HG03575 (cell line): Measurements from ENCODE around the gene TOX2.

Source experiments
- ATAC-seq: cut with Tn5 transposase; IDR thresholded peaks from one replicate; pipeline ENCODE4 v1.9.1; 2021; ENCODE audit not compliant: unreplicated experiment, insufficient number of reproducible peaks, low FRiP score; ENCODE audit errors: extremely low read depth

The TOX2 gene

GRCh38 chr20:44024820-44025580, 110.3 kb downstream of the TOX2 start:
- ATAC-seq = no peak

GRCh38 chr20:44025756-44026155, 111.1 kb downstream of the TOX2 start:
- ATAC-seq = no peak

GRCh38 chr20:44026647-44027342, 112.1 kb downstream of the TOX2 start:
- no peak for ATAC-seq

- ATAC-seq = no peak
Measured at GRCh38 chr20:44027343-44028002, 112.8 kb downstream of the TOX2 start.

DNA sequence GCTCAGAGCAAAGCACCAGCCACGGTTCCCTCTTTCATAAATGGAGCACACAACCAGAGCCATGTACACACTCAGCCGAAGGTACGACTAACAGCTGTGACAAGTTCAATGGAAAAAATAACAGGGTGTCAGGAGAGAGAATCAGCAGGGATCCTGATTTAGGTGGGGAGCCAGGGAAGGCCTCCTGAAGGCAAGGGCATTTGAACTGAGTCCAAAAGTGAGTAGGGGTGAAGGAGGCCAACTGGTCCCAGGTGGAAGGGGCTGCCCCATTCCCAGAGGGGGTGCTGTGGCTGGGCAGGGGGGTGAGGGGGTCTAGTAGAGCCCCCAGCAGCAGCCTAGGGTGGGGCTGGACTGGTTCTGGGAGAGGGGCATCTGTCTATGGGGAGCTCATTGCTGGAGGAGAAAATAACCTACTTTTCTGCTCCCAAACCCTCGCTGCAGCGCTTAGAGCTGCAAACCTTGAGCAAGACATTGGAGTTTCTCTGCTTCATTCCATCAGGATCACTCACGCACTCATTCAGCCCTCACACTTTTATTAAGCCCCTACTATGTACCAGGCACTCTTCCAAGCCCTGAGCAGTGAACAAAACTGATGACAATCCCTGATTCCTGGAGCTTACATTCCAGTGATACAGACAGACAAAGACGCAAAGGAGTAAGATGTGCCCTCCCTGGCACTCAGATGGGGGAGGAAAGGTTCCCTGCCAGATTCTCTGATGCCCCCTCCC, 113.5 kb downstream of the TOX2 start:
- ATAC-seq = no peak

- peak; percentile 68 for ATAC-seq
Measured at GRCh38 chr20:44028868-44029847, 114.5 kb downstream of the TOX2 start.

DNA sequence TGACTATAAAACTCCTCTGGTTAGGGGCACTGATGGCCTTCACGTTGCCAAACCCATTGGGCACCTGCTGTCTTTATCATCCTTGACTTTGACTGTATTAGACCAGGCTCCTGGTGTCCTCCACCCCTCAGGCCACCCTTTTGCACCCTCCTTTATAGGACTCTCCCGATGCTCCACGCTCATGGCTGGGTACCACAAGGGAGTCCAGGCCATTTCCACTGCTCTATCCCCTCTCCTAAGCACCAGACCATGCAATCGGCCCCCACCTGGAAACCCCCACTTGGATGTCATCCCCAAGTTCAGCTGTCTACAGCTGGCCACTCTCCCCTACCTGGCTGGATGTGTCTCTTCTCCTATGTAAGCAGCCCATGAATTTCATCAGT, 115.2 kb downstream of the TOX2 start:
- no peak for ATAC-seq

- no peak for ATAC-seq
Measured at GRCh38 chr20:44030394-44030793, 115.7 kb downstream of the TOX2 start.

GRCh38 chr20:44031001-44031574, 116.4 kb downstream of the TOX2 start:
- no peak for ATAC-seq

GRCh38 chr20:44031781-44032582, 117.3 kb downstream of the TOX2 start:
- ATAC-seq = no peak

- ATAC-seq = no peak
Measured at GRCh38 chr20:44032583-44033331, 118.1 kb downstream of the TOX2 start.

DNA sequence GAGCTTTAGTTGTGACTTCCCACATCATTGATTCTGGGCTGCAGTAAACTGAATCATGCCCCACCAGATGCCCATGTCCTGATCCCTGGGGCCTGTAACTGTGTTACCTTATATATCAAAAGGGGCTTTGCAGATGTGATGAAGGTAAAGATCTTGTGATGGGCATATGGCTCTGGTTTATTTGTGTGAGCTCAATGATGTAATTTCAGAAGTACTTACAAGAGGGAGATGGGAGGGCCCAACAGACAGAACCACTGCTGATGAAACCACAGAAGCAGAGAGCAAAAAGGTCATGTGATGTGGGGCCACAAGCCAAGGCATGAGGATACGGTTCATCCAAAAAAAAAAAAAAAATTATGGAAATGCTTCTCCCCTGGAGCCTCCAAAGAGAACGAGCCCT, 118.7 kb downstream of the TOX2 start:
- ATAC-seq = no peak

DNA sequence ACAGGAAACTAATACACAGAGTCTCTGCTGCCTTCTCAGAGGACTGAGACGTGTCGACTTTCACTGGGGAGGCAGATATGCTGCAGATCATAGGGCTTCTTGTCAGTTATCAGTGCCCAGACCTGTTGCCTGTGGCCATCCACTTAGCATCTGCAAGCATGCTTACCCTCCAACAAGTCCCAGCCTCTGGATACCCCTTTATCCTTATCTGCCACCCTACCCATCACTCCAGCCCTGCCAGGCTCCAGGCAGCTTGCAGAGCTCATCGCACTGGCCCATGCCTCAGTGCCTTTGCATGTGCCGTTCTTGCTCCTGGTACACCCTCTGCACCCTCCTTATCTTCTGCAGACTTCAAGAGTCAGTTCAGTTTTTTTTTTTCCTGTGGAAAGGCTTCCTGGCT, 119.2 kb downstream of the TOX2 start:
- no peak for ATAC-seq

DNA sequence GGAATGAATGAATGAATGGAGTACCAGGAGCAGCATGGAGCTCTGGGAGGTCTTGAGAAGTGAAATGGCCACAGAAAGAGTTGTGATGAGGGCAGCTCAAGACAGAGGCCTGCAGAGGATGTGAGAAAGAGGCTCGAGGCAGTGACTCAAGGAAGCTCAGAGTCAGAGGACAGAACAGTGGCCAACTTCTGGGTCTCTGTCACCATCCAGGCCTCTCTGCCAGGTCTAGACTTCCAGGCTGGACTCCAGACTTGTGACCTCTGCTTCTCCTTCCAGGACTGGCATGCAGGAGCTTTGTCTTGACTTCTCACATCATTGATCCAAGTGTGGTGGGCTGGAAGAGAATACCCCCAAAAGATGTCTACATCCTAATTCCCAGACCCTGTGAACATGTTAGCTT, 119.8 kb downstream of the TOX2 start:
- no peak for ATAC-seq

- ATAC-seq = no peak
Measured at GRCh38 chr20:44034965-44035635, 120.4 kb downstream of the TOX2 start.

- ATAC-seq = no peak
Measured at GRCh38 chr20:44035924-44036323, 121.3 kb downstream of the TOX2 start.
